Globus pallidus (tissue), 1 donor: Measurements from ENCODE around the gene TCTN2.

Source experiments
- DNase-seq: peaks from one replicate; pipeline ENCODE4 v3.0.0-alpha.2; 2015; ENCODE audit warnings: low spot score

The TCTN2 gene

GRCh38 chr12:123686636-123687190, 15.8 kb downstream of the TCTN2 start:
- DNase-seq, result no peak

DNA sequence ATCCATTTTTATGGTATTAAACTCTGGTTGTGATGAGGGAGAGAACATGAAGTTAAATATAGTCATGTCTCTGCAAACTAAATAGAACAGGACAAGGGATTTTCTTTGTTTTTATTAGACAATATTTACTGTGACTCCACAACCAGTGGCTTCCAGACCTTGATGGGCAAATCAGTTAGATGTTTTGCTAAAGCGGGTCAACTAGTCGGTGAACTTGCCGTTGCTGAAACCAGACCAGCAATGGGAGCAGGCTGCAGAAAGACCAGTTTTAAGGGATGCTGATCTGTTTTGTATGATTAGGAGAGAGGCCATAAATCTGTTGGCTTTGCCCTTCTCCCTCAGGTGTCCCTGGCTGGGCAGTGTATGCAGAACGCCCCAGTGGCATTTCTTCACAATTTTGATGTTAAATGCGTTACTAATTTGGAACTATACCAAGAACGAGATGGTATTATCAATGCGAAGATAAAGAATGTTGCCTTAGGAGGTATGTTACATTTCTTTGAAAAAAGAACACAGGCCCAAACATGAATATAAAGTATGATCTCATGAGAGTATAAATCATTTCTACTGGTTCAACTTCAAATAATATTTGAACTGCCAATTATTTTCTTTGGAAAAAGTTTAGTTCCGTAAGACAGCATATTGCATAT, 19.4 kb downstream of the TCTN2 start:
- no peak for DNase-seq

- DNase-seq, result no peak
These were observed 25.3 kb downstream of the TCTN2 start for GRCh38 chr12:123696207-123696606.

DNA sequence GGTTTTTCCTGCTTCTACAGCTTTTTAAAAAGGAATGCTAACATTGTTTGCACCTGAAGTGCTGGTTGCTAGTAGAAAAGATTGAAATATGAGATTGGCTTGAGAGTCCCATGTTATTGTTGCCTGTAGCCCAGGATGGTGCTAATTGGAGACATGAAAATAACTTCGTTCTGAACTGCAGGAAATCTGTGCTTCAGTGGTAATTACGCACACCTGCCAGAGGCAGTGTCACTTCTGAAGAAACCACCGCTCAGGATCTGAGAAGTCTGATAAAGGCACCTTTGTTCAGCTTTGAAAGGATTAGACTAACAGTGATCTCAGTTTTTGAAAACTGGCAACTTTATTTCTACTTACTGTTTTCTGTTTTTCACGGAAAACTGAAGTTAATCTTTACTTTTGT, 25.7 kb downstream of the TCTN2 start:
- DNase-seq, result no peak

- no peak for DNase-seq
These were observed 35.0 kb downstream of the TCTN2 start for GRCh38 chr12:123705935-123706334.

DNA sequence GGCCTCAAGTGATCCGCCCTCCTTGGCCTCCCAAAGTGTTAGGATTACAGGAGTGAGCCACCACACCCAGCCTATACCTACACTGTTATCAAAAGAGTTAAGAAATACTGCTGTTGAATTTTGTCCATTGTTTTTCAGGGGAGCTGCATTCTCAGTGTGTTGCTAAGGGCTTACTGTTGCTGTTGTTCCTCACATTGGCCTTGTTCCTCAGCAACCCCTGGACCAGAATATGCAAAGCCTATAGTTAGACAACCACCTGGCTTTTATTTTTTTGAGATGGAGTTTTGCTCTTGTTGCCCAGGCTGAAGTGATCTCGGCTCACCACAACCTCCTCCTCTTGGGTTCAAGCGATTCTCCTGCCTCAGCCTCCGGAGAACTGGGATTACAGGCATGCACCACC, 36.6 kb downstream of the TCTN2 start:
- no peak for DNase-seq

GRCh38 chr12:123712780-123713319, 41.9 kb downstream of the TCTN2 start:
- DNase-seq, result no peak

DNA sequence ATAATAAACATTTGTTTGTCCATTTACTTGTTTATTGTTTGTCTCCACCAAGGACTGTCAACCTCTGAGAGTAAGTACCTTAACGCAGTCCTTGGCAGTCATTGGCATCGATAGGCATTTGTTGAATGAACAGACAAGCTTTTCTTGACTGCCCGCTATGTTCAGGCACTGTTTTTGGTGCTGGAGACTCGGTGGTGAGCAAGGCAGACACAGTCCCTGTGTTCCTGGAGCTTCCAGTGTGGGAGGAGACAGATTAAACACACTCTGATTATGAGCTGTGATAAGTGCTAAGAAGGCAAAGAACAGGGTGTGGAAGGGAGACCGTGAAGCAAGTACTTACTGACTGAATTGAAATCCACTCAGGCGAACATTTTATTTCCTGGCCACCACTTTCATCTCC, 42.5 kb downstream of the TCTN2 start:
- no peak for DNase-seq

DNA sequence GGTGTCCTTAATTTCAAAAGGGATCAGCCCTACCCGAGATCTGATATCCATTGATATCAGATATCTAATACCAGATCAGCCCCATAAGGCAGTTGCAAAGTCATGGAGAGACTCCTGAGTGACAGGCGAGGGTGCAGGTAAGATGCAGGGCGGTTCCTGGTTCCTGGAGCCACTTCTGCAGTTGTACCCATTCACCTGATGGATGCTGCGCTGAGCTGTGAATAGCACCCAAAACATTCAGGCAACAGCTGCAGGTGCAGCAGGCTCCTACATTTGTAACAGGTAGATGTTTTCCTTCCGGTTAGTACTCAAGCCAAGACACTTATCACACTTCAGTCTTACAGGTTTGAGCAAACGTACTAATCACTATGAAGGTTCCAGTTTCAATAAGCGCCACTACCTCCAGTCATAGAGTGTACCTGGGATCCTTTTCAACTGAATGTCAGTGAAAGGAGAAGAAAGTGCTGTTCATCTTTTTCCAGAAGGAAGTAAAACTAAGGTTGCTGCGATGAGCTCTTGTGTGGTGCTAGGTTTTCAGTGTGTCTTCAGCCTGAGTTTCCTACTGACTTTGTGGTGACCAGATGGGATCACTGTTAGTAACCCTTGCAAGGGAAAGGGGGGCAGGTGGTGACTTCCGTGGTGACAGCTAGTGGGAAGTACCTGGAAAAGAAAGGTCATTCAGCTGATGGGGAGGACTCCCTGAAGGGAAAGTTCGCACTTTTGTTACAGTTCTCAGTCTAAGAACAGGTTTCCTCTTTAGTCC, 43.1 kb downstream of the TCTN2 start:
- DNase-seq, result no peak

DNA sequence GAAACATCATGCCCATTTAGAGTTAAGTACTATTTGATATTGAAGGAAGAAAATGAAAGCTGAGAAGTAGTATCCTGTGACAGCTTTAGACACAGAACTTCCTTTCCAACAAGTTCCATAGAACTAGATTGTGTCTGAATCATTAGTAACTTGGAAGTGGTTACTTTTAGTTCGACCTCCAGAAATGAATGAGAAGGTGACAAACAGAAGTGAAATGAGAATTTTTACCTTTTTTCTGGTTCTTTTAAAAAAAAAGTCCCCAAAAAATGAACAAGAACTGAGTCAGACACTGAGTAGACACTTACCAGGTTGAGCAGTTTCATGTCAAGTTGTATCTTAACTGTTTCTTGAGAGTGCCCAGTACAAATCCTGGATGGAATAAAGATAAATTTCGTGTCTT, 44.3 kb downstream of the TCTN2 start:
- no peak for DNase-seq

- no peak for DNase-seq
These were observed 46.4 kb downstream of the TCTN2 start for GRCh38 chr12:123717350-123717749.

DNA sequence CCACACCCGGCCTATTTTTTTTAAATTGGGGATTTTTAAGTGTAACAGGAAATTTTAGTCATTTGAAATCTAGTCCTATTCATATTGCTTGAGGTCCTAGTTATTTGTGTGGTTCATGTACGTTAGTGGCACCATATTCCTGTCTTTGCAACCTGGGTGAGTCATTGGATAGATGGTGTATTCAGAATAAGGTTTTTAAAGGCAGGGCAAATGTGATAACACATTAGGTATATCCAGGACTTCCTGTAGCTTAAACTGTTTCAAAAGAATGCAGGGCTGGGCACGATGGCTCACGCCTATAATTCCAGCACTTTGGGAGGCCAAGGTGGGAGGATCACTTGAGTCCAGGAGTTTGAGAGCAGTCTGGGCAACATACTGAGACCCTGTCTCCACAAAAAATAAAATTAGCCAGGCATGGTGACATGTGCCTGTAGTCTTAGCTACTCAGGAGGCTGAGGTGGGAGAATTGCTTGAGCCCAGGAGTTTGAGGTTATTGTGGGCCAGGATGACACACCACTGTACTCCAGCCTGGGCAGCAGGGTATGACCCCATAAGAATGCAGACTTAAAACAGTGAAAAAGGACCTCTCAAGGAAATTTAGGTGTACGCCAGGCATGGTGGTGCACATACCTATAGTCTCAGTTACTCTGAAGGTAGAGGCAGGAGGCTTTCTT, 49.4 kb downstream of the TCTN2 start:
- no peak for DNase-seq

DNA sequence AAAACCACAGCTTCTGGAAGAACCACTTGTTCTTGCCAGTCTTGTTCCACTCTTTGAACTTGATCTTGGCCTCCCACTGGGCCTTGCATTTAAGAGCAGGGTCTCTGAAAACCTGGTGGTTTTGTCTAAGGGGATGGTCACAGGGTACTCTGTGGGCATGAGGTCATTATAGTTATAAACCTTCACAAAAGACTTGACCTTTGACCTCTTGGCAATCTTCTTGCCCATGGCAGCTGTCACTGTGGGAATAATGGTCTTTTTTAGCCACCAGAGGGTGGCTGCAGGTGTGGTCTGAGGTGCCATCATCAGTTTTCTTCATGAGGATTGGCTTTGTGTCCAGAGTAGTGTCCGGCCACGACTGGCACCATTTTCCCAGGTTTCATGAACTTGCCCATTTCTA, 50.3 kb downstream of the TCTN2 start:
- DNase-seq, result no peak

GRCh38 chr12:123723011-123723410, 52.1 kb downstream of the TCTN2 start:
- no peak for DNase-seq

GRCh38 chr12:123723765-123724164, 52.9 kb downstream of the TCTN2 start:
- no peak for DNase-seq

DNA sequence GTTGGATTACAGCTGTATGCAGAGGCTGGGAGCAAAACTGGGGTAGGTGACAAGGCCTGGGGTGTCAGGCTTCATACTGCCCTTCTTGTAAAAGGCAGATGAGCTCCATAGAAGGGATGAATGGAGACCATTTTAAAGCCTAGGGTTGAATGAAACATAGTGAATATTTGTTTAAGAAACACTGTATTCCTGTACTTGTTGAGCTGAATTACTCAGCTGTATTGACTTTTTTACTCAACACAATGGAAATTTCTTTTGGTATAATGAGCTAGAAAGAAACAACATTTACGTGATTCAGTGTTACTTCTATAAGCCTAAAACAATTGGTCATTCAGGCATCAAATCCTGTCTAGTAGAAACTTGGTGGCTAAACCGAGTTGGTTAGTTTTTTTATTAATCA, 55.3 kb downstream of the TCTN2 start:
- DNase-seq, result no peak

DNA sequence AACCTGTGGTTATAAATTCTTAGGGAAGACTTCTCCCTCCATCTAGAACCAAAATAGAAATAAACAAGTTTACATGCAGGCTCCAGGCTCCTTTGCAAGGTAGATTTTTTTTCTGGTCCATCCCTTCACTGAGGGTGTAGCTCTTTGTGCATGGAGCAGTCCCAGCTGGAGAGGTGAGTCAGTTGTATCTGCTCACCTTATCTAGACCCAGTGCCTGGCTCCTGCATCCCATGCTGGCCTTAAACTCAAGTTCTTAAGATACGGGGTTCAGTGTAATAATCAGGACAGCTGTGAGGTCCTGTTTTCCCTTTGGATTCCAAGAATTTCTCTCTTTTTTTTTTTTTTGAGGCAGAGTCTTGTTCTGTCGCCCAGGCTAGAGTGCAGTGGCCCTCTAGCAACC, 56.0 kb downstream of the TCTN2 start:
- DNase-seq, result no peak

DNA sequence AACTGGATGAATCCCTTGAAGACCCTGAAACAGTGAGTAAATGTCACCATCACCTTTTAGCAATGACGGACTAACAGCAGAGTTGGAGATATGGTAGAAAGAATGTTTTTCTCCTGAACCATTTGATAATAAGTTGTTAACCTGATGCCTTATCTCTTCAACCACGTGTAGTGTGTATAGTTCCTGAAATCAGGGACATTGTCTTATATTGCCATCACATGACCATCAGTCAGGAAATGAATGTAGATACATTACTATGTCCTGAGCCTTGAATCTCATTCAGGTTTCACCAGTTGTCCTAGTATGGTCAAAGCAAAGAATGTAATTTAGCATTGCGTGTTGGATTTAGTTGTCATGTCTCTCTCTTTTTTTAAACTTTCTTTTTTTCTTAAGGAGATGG, 57.0 kb downstream of the TCTN2 start:
- no peak for DNase-seq

DNA sequence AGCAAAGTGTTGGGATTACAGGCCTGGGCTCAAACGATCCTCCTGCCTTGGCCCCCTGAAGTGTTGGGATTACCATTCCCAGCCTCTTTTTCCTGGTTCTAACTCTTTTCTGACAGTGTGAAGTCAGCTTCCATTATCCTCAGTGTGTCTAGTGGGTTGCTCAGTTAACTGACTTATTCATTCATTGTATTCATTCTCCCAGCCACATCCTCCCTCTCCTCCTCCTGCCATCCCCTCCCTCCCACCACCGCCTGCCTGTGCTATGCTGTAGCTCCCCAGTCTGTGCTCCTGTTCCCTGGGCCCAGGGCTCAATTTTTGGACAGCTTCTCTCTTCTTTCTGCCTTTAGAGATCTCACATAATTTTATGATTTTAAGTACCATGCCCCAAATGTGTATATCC, 60.7 kb downstream of the TCTN2 start:
- no peak for DNase-seq

GRCh38 chr12:123732251-123732650, 61.3 kb downstream of the TCTN2 start:
- DNase-seq, result no peak

GRCh38 chr12:123733229-123733628, 62.3 kb downstream of the TCTN2 start:
- DNase-seq, result no peak

DNA sequence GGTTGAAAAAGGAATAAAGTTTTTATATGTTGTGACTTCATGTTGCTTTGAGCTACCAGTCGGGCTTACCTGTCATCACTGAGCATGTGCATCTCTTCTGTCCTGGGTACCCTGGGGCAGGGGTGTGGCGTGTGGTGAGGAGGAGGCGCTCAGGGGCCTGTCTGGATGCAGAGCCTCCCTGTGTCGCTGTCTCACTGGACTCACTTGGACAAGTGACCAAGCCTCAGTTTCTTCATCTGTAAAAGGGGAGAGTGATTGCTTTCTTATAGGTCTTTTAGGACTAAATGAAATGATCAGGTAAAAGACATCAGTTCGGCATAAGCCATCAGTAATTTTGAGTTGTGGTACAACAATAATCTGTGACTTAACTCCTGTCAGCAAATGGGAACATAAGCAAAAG, 63.4 kb downstream of the TCTN2 start:
- no peak for DNase-seq
